GDM1 (cell line): Measurements from ENCODE around the gene KANTR.

Experiments
- DNase-seq: peaks from one replicate; lab custom pipeline; 2025; lab: John Stamatoyannopoulos, UW

The KANTR gene

DNA sequence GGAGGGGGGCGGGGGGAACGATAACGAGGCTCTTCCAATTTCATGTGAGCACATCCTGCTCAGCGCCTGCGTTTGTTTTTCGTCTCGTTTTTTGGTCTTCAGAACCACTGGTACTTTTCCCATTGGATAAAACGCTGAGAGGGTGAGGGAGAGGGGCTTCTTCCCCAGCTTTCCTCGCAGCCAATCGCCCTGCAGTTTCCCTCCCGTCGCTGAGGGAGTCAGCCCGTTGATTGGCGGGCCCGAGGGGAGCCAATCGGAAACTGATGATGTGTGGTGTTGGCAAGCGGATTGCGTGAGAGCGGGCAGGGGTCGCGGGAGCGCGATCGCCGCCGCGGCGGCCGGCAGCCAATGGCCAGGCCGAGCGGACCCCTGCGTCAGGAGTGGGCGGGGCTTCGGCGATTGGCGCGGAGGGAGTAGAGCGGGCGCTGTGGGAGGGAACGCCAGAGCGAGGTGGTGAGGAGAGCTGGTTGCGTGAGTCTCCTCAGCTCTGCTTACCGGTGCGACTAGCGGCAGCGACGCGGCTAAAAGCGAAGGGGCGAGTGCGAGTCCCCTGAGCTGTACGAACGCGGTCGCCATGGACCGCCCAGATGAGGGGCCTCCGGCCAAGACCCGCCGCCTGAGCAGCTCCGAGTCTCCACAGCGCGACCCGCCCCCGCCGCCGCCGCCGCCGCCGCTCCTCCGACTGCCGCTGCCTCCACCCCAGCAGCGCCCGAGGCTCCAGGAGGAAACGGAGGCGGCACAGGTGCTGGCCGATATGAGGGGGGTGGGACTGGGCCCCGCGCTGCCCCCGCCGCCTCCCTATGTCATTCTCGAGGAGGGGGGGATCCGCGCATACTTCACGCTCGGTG lies 11.8 kb upstream of the KANTR start, which contains the start of gene TSPYL2:
TSPYL2 (plus strand) TSS at position 443 of the 848 bp plus-strand sequence; CDS start at position 575, 132 bp downstream.
- peak; percentile 90 for DNase-seq

DNA sequence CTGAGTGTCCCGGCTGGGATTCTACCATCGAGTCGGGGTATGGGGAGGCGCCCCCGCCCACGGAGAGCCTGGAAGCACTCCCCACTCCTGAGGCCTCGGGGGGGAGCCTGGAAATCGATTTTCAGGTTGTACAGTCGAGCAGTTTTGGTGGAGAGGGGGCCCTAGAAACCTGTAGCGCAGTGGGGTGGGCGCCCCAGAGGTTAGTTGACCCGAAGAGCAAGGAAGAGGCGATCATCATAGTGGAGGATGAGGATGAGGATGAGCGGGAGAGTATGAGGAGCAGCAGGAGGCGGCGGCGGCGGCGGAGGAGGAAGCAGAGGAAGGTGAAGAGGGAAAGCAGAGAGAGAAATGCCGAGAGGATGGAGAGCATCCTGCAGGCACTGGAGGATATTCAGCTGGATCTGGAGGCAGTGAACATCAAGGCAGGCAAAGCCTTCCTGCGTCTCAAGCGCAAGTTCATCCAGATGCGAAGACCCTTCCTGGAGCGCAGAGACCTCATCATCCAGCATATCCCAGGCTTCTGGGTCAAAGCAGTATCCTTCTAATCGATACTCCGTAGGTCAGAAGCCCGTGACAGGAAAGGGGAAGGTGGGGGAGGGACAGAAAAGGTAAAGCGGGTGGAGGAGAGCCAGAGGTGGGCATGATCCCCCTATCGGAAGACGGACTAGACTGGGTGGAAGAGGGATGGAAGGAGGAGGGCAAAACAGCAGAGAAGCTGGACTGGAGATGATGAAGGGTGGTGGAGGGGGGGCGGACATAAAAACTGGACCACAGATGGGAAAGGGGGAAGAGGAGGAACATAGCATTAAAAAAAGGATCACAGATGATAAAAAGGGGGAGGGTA lies 10.9 kb upstream of the KANTR start:
- no peak for DNase-seq

- DNase-seq, result no peak
These were observed 9.8 kb upstream of the KANTR start for GRCh38 chrX:53084043-53084570.

GRCh38 chrX:53084863-53085262 lies 9.1 kb upstream of the KANTR start:
- no peak for DNase-seq

DNA sequence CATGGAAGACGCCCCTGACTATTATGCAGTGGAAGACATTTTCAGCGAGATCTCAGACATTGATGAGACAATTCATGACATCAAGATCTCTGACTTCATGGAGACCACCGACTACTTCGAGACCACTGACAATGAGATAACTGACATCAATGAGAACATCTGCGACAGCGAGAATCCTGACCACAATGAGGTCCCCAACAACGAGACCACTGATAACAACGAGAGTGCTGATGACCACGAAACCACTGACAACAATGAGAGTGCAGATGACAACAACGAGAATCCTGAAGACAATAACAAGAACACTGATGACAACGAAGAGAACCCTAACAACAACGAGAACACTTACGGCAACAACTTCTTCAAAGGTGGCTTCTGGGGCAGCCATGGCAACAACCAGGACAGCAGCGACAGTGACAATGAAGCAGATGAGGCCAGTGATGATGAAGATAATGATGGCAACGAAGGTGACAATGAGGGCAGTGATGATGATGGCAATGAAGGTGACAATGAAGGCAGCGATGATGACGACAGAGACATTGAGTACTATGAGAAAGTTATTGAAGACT lies 8.2 kb upstream of the KANTR start:
- no peak for DNase-seq

DNA sequence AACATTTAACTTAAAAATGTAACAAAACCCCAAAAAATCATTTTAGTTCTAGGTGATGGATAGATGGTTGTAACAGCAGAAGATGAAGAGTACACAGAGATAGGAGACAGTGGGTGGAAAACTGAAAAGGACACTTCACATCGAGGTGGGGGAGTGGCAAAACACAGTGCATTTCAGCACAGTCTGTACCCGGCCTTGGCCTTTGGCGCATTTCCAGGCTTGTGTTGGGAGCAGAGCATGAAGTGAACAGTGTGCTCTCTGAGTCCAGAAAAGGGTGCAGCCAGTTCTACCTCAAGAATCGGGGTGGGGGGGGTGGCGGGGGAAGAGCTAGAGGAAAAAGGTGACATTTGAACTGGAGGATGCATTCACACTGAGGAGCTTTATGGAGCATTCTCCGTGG lies 7.5 kb upstream of the KANTR start:
- no peak for DNase-seq

DNA sequence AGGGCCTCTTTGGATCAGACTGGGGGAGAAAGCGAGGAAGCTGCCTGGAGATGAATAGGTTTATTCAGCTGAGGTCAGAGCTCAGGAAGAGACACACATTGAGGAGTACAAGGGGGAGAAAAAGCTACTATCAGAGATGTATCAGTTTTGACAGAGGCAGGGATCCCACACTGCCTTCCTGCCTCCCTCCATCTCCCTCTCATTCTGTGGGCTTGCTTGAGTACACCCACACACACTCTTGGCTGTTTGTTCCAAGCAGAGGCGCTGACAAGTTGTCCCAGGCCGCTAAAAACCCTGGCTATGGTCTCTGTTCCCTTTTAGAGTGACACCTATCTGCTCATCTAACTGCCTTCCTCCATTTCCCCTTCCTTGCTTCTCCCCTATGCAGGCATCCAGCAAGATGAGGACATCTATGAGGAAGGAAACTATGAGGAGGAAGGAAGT lies 6.5 kb upstream of the KANTR start:
- DNase-seq, result no peak

GRCh38 chrX:53088136-53088974 lies 5.6 kb upstream of the KANTR start:
- DNase-seq, result no peak

GRCh38 chrX:53089224-53089842 lies 4.6 kb upstream of the KANTR start:
- no peak for DNase-seq

DNA sequence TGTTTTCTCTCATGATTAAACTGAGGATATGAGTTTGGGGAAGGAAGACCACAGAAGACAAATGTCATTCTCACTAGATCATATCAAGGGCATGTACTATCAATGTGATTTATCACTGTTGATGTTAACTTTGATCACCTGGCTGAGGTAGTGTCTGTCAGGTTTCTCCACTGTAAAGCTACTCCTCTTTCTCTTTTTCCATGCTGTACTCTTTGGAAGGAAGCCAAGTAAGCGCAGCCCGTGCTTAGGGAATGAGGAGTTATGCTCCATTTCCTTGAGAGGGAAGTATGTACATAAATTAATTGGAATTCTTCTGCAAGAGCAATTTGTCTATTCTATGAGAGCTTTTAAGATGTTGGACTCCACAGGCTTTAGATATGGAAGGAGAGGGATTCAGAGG lies 4.0 kb upstream of the KANTR start:
- no peak for DNase-seq

GRCh38 chrX:53091354-53091753 lies 2.6 kb upstream of the KANTR start:
- no peak for DNase-seq

DNA sequence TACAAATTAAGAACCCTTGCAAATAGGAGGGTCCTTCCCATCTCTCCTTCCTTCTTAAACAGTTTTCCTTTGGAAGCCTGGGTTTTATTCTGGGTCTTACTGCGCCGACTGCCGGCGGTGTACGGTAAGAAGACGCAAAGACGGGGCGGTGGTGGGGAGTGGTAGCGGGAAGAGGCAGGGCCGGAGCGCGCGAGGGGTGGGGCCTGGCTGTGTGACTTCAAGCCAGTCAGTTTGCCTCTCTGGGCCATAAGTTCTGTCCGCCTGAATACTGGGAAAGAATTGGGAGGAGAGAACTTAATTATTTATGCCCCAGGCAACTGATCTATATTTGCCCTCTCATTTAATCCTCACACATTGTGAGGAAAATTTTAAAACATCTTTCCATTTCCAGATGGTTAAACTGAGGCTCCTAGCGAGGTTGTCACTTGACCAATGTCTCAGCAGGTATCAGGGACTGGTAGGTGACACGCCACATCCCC lies 726 bp upstream of the KANTR start:
- DNase-seq, result peak; percentile 37

DNA sequence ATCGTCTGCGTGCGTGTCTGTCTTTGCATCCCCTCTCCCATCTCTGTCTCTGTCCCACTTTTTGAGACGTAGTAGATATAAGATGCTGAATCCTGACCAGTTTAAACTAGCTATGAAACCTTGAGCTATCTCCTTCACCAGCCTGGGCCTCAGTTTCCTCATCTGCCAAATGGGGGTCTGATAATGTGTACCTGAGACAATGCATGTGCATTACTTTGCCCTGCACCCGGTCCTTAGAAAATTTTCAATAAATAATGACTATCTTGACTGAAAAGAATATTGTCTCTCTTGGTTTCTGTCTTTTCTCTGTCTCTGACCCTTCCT lies 602 bp downstream of the KANTR start:
- no peak for DNase-seq

- DNase-seq, result no peak
These were observed 1.9 kb downstream of the KANTR start for GRCh38 chrX:53095796-53096195.

- DNase-seq, result no peak
These were observed 21.1 kb downstream of the KANTR start for GRCh38 chrX:53114864-53115549.

- no peak for DNase-seq
These were observed 21.6 kb downstream of the KANTR start for GRCh38 chrX:53115550-53115874.

- DNase-seq, result no peak
These were observed 22.2 kb downstream of the KANTR start for GRCh38 chrX:53116101-53116500.

DNA sequence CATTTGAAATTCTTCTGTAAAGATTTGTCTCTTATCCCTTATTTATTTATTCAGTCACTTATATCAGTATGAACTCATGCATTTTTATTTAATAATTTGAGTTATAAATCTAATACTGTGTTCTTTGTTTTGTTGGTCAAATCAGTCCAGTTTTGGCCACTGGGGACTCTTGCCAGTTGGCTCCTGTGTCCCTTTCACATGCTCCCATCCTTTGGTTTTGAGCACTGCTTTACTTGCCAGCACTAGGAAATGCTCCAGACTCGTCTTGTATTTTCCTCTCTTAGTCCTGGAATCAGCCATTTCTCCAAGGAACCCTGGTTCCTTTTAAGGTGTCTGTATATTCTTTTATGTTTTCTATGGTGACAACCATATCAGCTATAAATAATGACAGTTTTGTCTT lies 28.1 kb downstream of the KANTR start:
- DNase-seq, result no peak

DNA sequence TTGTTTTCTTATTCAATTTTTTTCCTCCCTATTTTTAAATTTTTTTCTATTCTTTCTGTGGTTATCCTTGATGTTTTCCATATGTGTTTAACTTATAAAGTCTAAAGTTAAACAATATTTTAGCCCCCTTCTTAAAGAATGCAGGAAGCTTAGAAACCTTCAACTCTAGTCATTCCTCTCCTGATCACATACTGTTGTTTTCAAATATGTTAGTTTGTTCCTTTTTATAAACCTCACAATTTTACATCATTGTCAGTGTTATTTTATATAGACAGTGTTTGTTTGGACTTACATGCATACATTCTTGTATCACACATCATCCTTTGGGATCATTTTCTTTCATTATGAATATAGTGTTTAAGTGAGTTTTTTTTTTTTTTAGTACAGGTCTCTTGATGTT lies 31.6 kb downstream of the KANTR start:
- no peak for DNase-seq

DNA sequence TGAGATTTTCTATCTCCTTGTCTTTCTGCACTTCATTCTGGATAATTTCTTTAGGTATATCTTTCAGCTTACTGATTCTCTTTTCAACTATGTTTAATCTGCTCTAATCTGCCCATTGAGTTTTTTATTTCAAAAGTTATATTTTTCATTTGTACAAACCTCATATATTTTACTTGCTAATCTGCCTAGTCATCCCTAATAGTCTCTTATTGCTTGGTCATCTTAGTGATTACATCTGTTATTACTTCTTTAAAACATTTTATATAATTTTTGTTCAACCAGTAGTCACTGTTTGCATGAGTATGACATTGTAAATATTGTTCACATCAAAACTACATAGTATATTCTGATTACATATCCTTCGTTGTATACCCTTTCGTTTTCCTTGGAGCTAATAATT lies 32.4 kb downstream of the KANTR start:
- no peak for DNase-seq
